Natural killer cell (primary cell): ENCODE measurements around the gene SLC2A13. TPM values are rescaled to one million over a fixed set of nuclear protein-coding genes. Genes with fewer than 3 reads are reported as not detected.

Experiments
- ATAC-seq, 3 donors: fragments of 150-1000 bp in 2 of 3; fragments of 200-7000 bp in 1 of 3; cut with Tn5 transposase; 1 replicate in 1 of 3; 2 replicates in 2 of 3; pipeline ENCODE4 v1.10.0; 2021; ENCODE audit warnings: mild to moderate bottlenecking in 2 of 3, moderate library complexity in 2 of 3
- DNase-seq, 2 donors: peaks; one replicate each; pipeline versions ENCODE4 v3.0.0 to v3.0.0-alpha.2; 2013 to 2021; ENCODE audit warnings: mixed read lengths in 1 of 2
- H3K27ac ChIP-seq: one replicate; pipeline ENCODE4 v1.5.1; 2013; ENCODE audit warnings: mild to moderate bottlenecking, low read length
- H3K27me3 ChIP-seq: one replicate; pipeline ENCODE4 v1.6.1; 2013; ENCODE audit warnings: low read length; ENCODE audit not compliant: control insufficient read depth, insufficient read depth
- H3K36me3 ChIP-seq: one replicate; pipeline ENCODE4 v1.6.1; 2013; ENCODE audit warnings: low read length; ENCODE audit not compliant: control insufficient read depth, insufficient read depth
- H3K4me1 ChIP-seq: one replicate; pipeline ENCODE4 v1.6.1; 2013; ENCODE audit warnings: low read length; ENCODE audit not compliant: control insufficient read depth, insufficient read depth
- H3K4me3 ChIP-seq: one replicate; pipeline ENCODE4 v1.5.1; 2013; ENCODE audit warnings: low read length
- H3K9me3 ChIP-seq: one replicate; pipeline ENCODE4 v1.6.1; 2013; ENCODE audit warnings: low read length; ENCODE audit not compliant: control insufficient read depth, insufficient read depth
- H3K27ac Mint-ChIP-seq, 2 donors: one replicate each; pipeline ENCODE4 v1.8.0; 2022; ENCODE audit warnings: mild to moderate bottlenecking in 2 of 2, mixed read lengths in 2 of 2, moderate library complexity in 1 of 2
- H3K27me3 Mint-ChIP-seq, 2 donors: one replicate each; pipeline ENCODE4 v1.8.0; 2022; ENCODE audit warnings: low read depth in 2 of 2, mixed read lengths in 2 of 2
- H3K36me3 Mint-ChIP-seq: one replicate; pipeline ENCODE4 v1.8.0; 2022; ENCODE audit warnings: mixed read lengths
- H3K4me1 Mint-ChIP-seq, 2 donors: one replicate each; pipeline ENCODE4 v1.8.0; 2022; ENCODE audit warnings: mixed read lengths in 2 of 2
- H3K4me3 Mint-ChIP-seq: one replicate; pipeline ENCODE4 v1.8.0; 2022; ENCODE audit warnings: mild to moderate bottlenecking, moderate library complexity, mixed read lengths
- H3K9me3 Mint-ChIP-seq, 2 donors: one replicate each; pipeline ENCODE4 v1.8.0; 2022; ENCODE audit warnings: mixed read lengths in 2 of 2
- CTCF ChIP-seq: fragments of 200-600 bp; IDR thresholded peaks from one replicate; pipeline ENCODE4 v1.8.0; 2022; ENCODE audit warnings: antibody characterized with exemption
- WGBS: methylation state at CpG from one replicate; pipeline ENCODE4 v1.1.7; 2013; ENCODE audit warnings: missing lambda C conversion rate; ENCODE audit not compliant: insufficient coverage; 5-methylcytosine and 5-hydroxymethylcytosine counted together
- intact Hi-C: fragments of 100-400 bp; cut with micrococcal nuclease; formaldehyde crosslinking; loops from one replicate; pipeline ENCODE4 v1.14.2; 2022
- total RNA-seq, 4 donors: library from RNA; stranded (reverse); fragments of 120-200 nt in 1 of 4; gene quantifications; one replicate each; pipeline versions ENCODE4 v1.2.3 to v1.2.4, GENCODE V29; 2013 to 2022

Gene SLC2A13
- 10 to 100 TPM in 1 of 3 donors, 1 to 10 TPM in 2; 6.0 to 10.9 (median 8.7) TPM for total RNA-seq
- 13.6 TPM for total RNA-seq (2013)

GRCh38 chr12:40105515-40106201, at the start of gene SLC2A13:
SLC2A13 (minus strand) TSS chr12:40106081; CDS start chr12:40105808, 273 bp downstream.
- peak; percentile 74 to 91 for DNase-seq
- H3K36me3 Mint-ChIP-seq = no peaks in the 10 kb centered on the region
- Histone ChIP-seq H3K36me3 (no peaks in the 10 kb centered on the region), H3K4me3 (peak within 1 kb of the TSS; percentile 59), H3K27ac (peak within 1 kb of the TSS; percentile 35), H3K9me3 (no peaks in the 10 kb centered on the region), H3K4me1 (peaks cover 17% of the 10 kb centered on the region), H3K27me3 (no peaks in the 10 kb centered on the region)
- peak within 1 kb of the TSS; percentile 79 to 83 for H3K27ac Mint-ChIP-seq
- H3K4me3 Mint-ChIP-seq = peak within 1 kb of the TSS; percentile 97
- ATAC-seq = peak; percentile 86 to 94 (median 90)
- peaks cover 3 to 17% of the 10 kb centered on the region in 2 donors for H3K27me3 Mint-ChIP-seq
- no peak for TF ChIP-seq CTCF
- WGBS = under 1% methylated on average over 97 of the region's 97 CpGs
- H3K4me1 Mint-ChIP-seq = peaks cover 34 to 45% of the 10 kb centered on the region in 2 donors
- intact Hi-C loops = loop anchor here (5.0 kb wide), 1 partner anchor 1788 kb away; the partner anchor contains the start of gene ALG10B
- H3K9me3 Mint-ChIP-seq = no peaks in the 10 kb centered on the region

- DNase-seq = no peak
- Mint-ChIP-seq H3K27ac (no peak overlapping the region), H3K27me3 (peaks cover 3 to 8% of the 10 kb centered on the region in 2 donors), H3K4me3 (no peak overlapping the region), H3K9me3 (peaks cover 0 to 2% of the 10 kb centered on the region in 2 donors), H3K4me1 (no peaks in the 10 kb centered on the region), H3K36me3 (no peaks in the 10 kb centered on the region)
- intact Hi-C loops = no loop called here
- no peak for TF ChIP-seq CTCF
- Histone ChIP-seq H3K27ac (no peak overlapping the region), H3K36me3 (no peaks in the 10 kb centered on the region), H3K4me3 (no peak overlapping the region), H3K9me3 (no peaks in the 10 kb centered on the region), H3K4me1 (no peaks in the 10 kb centered on the region), H3K27me3 (no peaks in the 10 kb centered on the region)
- WGBS = 90% methylated on average over 4 of the region's 4 CpGs
- ATAC-seq = no peak
Observed at GRCh38 chr12:40154381-40154780, 48.5 kb upstream of the SLC2A13 start.

GRCh38 chr12:40153432-40153831, 47.6 kb upstream of the SLC2A13 start:
- H3K4me1 Mint-ChIP-seq = no peaks in the 10 kb centered on the region
- no peak for DNase-seq
- Histone ChIP-seq H3K36me3 (no peaks in the 10 kb centered on the region), H3K4me3 (no peak overlapping the region), H3K27ac (no peak overlapping the region), H3K9me3 (no peaks in the 10 kb centered on the region), H3K27me3 (no peaks in the 10 kb centered on the region), H3K4me1 (no peaks in the 10 kb centered on the region)
- peaks cover 0 to under 1% of the 10 kb centered on the region in 2 donors for H3K9me3 Mint-ChIP-seq
- no peaks in the 10 kb centered on the region for H3K36me3 Mint-ChIP-seq
- intact Hi-C loops = loop anchor here (2.0 kb wide), 1 partner anchor 159 kb away; no protein-coding TSS in a partner anchor
- no peak for ATAC-seq
- no peak overlapping the region for H3K27ac Mint-ChIP-seq
- H3K27me3 Mint-ChIP-seq = peaks cover under 1 to 3% of the 10 kb centered on the region in 2 donors
- TF ChIP-seq CTCF = no peak
- no peak overlapping the region for H3K4me3 Mint-ChIP-seq
